ENCODE results near the gene SMPD3.

SMPD3 gene

DNA sequence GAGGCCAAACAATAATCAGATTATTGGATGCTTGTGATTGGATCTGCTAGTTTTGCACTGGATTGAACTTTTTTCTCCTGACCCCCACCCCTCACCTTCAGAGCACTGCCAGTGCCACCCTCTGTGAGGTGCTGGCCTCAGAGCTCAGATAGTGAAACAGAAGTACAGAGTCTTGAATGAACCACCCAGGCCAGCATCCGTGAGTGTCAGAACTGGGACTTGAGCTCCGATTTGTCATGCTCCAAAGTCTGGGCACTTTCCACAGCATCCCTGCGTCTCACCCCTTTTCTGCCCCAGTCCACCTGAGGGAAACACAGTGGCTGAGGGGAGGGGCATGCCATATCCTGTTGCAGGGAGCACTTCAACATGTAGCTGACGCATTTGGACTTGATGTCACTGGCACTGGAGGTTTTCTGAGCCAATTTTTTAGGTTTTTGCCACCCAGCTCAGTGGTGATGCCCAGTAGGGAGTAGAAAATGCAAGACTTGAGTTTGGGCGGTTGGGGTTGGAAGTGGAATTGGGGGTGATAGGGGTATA, 47.3 kb downstream of the SMPD3 start:
- peaks cover 11% of the 10 kb centered on the region for H3K27me3 ChIP-seq (ENCODE audit: control insufficient read depth, insufficient read depth, low read length)
- no peak overlapping the region for H3K4me2 ChIP-seq (ENCODE audit: low read length)
- peaks cover 14% of the 10 kb centered on the region for H3K4me1 ChIP-seq (ENCODE audit: control insufficient read depth, insufficient read depth, low read length)
- H3K4me3 ChIP-seq (ENCODE audit: low read length): no peak overlapping the region
- H3K9ac ChIP-seq (ENCODE audit: low read depth, low read length): no peak overlapping the region
- H3K9me3 ChIP-seq (replicated peaks; ENCODE audit: low read length): no peaks in the 10 kb centered on the region
- H3K36me3 ChIP-seq (ENCODE audit: insufficient read depth, low read length): no peaks in the 10 kb centered on the region

DNA sequence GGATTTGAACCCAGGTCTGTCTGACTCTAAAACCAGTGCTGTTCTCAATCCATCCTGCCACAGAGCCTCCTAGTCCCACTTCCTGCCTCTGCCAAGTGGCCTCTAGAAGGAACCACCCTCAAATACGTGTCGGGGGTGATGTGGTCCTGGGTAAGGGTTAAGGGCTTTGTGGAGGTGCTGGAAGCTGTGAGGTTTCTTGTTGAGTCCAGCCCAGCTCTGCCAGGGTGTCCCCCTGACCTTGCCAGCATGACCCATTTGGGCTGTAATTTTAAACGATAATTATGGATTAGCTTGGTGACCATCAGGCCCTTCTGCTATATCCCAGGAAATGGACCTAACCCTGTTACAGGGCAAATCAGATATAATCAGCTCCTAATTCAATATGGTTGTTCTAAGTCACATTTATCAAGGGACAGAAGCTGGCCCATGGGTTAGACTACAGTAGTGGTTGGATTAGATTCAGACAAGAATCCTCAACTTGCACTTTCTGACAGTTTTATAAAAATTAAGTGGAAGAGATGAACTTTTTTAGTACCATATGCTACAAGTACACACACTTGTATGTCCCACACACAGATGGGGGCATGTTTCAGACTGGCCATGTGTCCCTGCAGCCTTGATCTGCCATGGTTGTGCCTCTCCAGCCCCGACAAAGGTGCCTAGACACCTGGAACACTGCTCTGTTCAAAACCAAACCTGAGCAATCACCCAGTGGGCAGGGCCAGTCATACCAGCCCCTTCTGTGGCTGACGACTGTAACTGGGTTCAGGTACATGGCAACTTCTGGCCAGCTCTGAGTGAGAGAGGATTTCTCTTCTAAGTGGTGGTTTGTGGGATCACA, 48.0 kb downstream of the SMPD3 start:
- no peak overlapping the region for H3K4me2 ChIP-seq (ENCODE audit: low read length)
- peaks cover 14% of the 10 kb centered on the region for H3K27me3 ChIP-seq (ENCODE audit: control insufficient read depth, insufficient read depth, low read length)
- H3K4me1 ChIP-seq (ENCODE audit: control insufficient read depth, insufficient read depth, low read length): peaks cover 14% of the 10 kb centered on the region
- no peak overlapping the region for H3K4me3 ChIP-seq (ENCODE audit: low read length)
- no peaks in the 10 kb centered on the region for H3K9me3 ChIP-seq (replicated peaks; ENCODE audit: low read length)
- no peaks in the 10 kb centered on the region for H3K36me3 ChIP-seq (ENCODE audit: insufficient read depth, low read length)
- no peak overlapping the region for H3K9ac ChIP-seq (ENCODE audit: low read depth, low read length)

DNA sequence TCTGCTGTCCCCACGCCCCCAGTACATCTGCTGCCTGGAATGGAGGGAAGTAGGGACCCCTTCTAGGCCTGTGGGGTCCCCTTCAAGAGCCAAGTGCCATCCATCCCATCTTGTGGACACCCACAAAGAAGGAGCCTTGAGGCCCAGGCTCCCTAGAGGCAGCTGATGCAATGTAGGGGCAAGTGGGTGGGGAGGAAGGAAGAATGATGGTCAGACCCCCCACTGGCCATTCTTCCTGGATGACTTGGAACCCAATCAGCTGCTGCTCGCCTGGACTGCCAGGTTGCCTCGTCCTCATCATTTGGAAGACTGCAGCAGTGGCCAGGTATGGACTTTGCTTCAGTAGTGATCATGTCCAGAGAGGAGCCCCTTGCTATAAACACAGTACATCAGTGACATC, 48.9 kb downstream of the SMPD3 start:
- no peak overlapping the region for H3K4me2 ChIP-seq (ENCODE audit: low read length)
- no peaks in the 10 kb centered on the region for H3K36me3 ChIP-seq (ENCODE audit: insufficient read depth, low read length)
- H3K4me3 ChIP-seq (ENCODE audit: low read length): no peak overlapping the region
- H3K4me1 ChIP-seq (ENCODE audit: control insufficient read depth, insufficient read depth, low read length): peaks cover 14% of the 10 kb centered on the region
- no peak overlapping the region for H3K9ac ChIP-seq (ENCODE audit: low read depth, low read length)
- no peaks in the 10 kb centered on the region for H3K9me3 ChIP-seq (replicated peaks; ENCODE audit: low read length)
- H3K27me3 ChIP-seq (ENCODE audit: control insufficient read depth, insufficient read depth, low read length): peaks cover 17% of the 10 kb centered on the region

DNA sequence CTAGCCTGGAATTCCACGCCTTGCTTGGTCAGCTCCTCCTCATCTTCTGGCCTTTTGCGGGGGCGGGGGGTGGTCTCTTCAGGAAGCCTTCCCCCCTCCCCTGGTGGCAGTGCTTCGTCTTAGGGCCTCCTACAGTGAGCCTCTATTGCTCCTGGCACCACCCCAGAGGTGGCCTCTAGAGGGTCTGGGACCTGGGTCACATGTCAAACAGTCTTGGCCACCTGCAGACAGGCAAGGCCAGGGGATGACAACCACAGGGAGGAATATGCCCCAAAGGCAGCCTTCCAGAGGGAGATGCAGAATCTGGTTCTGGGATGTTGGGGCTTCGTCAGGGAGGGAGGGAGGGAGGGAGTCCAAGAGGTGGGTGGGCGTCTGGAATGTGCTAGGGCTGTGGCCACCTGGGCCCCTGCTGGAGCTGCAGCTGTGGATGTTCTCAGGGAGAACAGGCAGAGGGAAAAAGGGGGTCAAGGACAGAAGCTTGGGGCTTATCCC, 50.6 kb downstream of the SMPD3 start:
- H3K27me3 ChIP-seq (ENCODE audit: control insufficient read depth, insufficient read depth, low read length): peaks cover 29% of the 10 kb centered on the region

DNA sequence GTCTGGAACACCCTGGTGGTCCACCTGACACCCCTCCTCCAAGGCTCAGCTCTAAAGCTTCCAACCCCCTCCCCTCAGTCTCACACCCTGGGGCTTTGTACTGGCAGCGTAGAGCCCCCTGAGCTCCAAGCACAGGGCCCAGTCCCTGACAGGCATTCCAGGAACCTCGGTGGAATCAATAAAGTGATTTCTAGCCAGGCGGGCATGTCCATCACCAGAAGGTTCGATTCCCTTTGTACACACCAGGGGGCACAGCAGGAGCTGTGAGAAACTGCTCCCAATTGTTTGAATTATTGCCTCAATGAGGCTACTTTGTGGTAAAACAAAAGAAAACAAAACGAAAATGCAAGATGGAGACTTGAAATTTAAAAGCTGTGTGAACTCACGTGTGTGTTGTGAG, 51.8 kb downstream of the SMPD3 start:
- Histone ChIP-seq H3K36me3 (ENCODE audit: insufficient read depth, low read length) (no peaks in the 10 kb centered on the region), H3K27me3 (ENCODE audit: control insufficient read depth, insufficient read depth, low read length) (peaks cover 29% of the 10 kb centered on the region), H3K4me1 (ENCODE audit: control insufficient read depth, insufficient read depth, low read length) (no peaks in the 10 kb centered on the region), H3K9ac (ENCODE audit: low read depth, low read length) (no peak overlapping the region), H3K4me2 (ENCODE audit: low read length) (no peak overlapping the region), H3K4me3 (ENCODE audit: low read length) (no peak overlapping the region), H3K9me3 (replicated peaks; ENCODE audit: low read length) (no peaks in the 10 kb centered on the region)

More for the DNA sequence above, 50.6 kb downstream of the SMPD3 start:
- no peak overlapping the region for H3K9ac ChIP-seq (ENCODE audit: low read depth, low read length)
- peaks cover 13% of the 10 kb centered on the region for H3K4me1 ChIP-seq (ENCODE audit: control insufficient read depth, insufficient read depth, low read length)
- H3K36me3 ChIP-seq (ENCODE audit: insufficient read depth, low read length): no peaks in the 10 kb centered on the region
- H3K4me3 ChIP-seq (ENCODE audit: low read length): no peak overlapping the region
- H3K9me3 ChIP-seq (replicated peaks; ENCODE audit: low read length): no peaks in the 10 kb centered on the region
- H3K4me2 ChIP-seq (ENCODE audit: low read length): no peak overlapping the region

DNA sequence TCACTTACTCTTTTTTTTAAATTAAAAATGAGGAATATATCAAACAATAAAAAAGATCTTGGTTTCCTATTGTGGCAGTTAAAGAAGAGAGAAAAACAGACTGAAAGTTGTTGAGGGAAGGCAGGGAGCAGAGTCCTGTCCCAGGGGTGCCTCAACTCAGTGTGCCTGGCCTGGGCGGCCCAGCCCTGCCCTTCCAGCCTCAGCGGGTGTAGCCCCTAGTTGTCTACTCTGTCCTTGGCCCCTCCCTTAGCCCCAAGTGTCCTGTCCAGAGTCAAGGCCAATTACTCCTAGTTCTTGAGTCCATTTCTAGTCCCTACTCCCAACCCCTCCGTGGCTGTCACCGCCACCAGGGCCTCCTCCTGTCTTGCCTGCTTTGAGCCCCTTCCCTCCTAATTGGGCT, 52.5 kb downstream of the SMPD3 start:
- Histone ChIP-seq H3K4me2 (ENCODE audit: low read length) (no peak overlapping the region), H3K9ac (ENCODE audit: low read depth, low read length) (no peak overlapping the region), H3K4me1 (ENCODE audit: control insufficient read depth, insufficient read depth, low read length) (no peaks in the 10 kb centered on the region)

DNA sequence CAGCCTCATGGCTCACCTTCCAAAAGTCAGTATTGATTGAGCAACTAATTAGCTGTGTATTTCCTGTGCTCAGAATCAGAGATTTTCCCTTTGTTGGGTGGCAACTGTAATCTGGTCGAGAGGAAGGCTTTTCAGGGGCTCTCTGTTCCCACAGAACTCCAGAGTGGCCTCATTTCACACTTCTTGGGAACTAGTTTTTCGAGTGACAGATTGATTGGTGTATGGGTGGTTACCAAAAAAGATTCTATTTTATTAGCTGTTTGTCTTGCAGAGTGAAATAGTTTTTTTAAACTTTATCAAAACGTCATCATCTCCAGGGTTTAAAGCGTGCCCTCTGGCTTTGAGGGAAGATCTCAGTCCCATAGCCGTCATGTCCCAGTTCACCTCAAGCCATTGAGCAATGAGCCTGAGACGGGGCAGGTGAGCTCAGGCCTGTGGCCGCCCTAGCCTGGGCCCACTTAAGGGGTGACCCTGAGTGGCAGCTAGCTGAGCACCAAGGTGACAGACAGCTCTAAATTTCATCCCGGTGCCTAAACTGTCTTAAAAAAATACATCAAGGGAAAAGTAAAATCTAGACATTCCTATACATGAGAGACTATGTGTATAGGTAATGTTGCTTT, 53.0 kb downstream of the SMPD3 start:
- Histone ChIP-seq H3K27me3 (ENCODE audit: control insufficient read depth, insufficient read depth, low read length) (peaks cover 34% of the 10 kb centered on the region), H3K4me2 (ENCODE audit: low read length) (no peak overlapping the region), H3K4me1 (ENCODE audit: control insufficient read depth, insufficient read depth, low read length) (no peaks in the 10 kb centered on the region), H3K36me3 (ENCODE audit: insufficient read depth, low read length) (no peaks in the 10 kb centered on the region), H3K9me3 (replicated peaks; ENCODE audit: low read length) (no peaks in the 10 kb centered on the region), H3K4me3 (ENCODE audit: low read length) (no peak overlapping the region), H3K9ac (ENCODE audit: low read depth, low read length) (no peak overlapping the region)

More for the DNA sequence above, 52.5 kb downstream of the SMPD3 start:
- no peaks in the 10 kb centered on the region for H3K36me3 ChIP-seq (ENCODE audit: insufficient read depth, low read length)
- H3K4me3 ChIP-seq (ENCODE audit: low read length): no peak overlapping the region
- peaks cover 30% of the 10 kb centered on the region for H3K27me3 ChIP-seq (ENCODE audit: control insufficient read depth, insufficient read depth, low read length)
- H3K9me3 ChIP-seq (replicated peaks; ENCODE audit: low read length): no peaks in the 10 kb centered on the region

DNA sequence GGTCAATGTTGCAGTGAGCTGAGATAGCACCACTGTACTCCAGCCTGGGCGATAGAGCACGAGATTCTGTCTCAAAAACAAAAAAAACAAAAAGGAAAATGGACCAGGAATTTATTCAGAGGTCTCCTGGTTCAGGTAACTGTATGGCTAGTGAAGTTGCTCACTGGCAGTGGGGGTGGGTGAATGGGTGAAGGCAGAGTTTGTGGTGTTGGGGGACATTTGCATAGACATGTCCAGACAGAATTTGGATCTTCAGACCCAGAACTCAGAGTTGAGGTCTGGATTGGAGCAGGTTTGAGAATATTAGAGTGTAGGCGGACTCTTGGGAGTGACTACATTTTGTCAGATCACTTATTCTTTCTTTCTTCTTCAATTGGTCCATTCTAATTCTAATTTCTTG, 55.0 kb downstream of the SMPD3 start:
- no peak overlapping the region for H3K4me2 ChIP-seq (ENCODE audit: low read length)
- no peak overlapping the region for H3K4me3 ChIP-seq (ENCODE audit: low read length)
- H3K4me1 ChIP-seq (ENCODE audit: control insufficient read depth, insufficient read depth, low read length): no peaks in the 10 kb centered on the region
- no peaks in the 10 kb centered on the region for H3K9me3 ChIP-seq (replicated peaks; ENCODE audit: low read length)
- H3K27me3 ChIP-seq (ENCODE audit: control insufficient read depth, insufficient read depth, low read length): peaks cover 42% of the 10 kb centered on the region
- H3K36me3 ChIP-seq (ENCODE audit: insufficient read depth, low read length): no peaks in the 10 kb centered on the region
- H3K9ac ChIP-seq (ENCODE audit: low read depth, low read length): no peak overlapping the region

DNA sequence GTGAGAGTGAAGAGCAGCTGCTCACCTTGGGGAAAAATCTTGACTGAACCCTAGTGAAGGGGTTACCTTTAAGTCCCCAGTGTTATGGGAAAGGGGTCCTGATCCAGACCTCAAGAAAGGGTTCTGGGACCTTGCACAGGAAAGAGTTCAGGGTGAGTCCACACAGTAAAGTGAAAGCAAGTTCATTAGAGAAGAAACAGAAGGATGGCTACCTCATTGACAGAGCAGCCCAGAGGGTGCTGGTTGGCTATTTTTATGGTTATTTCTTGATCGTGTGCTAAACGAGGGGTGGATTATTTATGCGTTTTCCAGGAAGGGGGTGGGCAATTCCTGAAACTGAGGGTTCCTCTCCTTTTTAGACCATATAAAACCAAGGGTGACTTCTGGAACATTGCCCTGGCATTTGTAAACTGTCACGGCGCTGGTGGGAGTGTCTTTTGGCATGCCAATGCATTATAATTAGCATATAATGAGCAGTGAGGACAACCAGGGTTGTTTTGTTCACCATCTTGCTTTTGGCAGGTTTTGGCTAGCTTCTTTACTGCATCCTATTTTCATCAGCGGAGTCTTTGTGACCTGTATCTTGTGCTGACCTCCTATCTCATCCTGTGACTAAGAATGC, 58.4 kb downstream of the SMPD3 start:
- H3K36me3 ChIP-seq (ENCODE audit: insufficient read depth, low read length): no peaks in the 10 kb centered on the region
- no peak overlapping the region for H3K4me3 ChIP-seq (ENCODE audit: low read length)
- peaks cover 45% of the 10 kb centered on the region for H3K27me3 ChIP-seq (ENCODE audit: control insufficient read depth, insufficient read depth, low read length)

DNA sequence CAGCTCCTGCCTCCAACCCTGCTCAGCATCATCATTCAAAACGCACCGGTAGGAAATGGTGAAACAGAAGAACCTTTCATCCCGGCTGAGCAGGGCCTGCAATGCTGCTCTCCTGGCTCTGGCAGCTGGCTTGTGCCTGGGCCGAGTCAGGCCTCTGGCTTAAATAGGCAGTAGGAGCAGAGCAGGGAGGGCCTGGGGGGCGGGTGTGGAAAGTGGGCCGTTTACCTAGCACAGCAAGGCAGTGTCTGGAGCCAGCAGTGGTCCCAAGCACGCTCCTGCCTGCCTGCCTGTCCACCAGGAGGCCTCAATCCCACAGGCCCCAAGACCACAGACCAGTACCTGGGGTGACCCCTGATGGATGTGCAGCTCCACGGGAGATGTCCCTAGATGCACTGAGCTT, 59.3 kb downstream of the SMPD3 start:
- Histone ChIP-seq H3K9me3 (replicated peaks; ENCODE audit: low read length) (no peaks in the 10 kb centered on the region), H3K9ac (ENCODE audit: low read depth, low read length) (no peak overlapping the region), H3K27me3 (ENCODE audit: control insufficient read depth, insufficient read depth, low read length) (peaks cover 46% of the 10 kb centered on the region), H3K4me1 (ENCODE audit: control insufficient read depth, insufficient read depth, low read length) (no peaks in the 10 kb centered on the region), H3K36me3 (ENCODE audit: insufficient read depth, low read length) (no peaks in the 10 kb centered on the region), H3K4me2 (ENCODE audit: low read length) (no peak overlapping the region), H3K4me3 (ENCODE audit: low read length) (no peak overlapping the region)

More for the DNA sequence above, 58.4 kb downstream of the SMPD3 start:
- Histone ChIP-seq H3K4me2 (ENCODE audit: low read length) (no peak overlapping the region), H3K4me1 (ENCODE audit: control insufficient read depth, insufficient read depth, low read length) (no peaks in the 10 kb centered on the region), H3K9ac (ENCODE audit: low read depth, low read length) (no peak overlapping the region), H3K9me3 (replicated peaks; ENCODE audit: low read length) (no peaks in the 10 kb centered on the region)

DNA sequence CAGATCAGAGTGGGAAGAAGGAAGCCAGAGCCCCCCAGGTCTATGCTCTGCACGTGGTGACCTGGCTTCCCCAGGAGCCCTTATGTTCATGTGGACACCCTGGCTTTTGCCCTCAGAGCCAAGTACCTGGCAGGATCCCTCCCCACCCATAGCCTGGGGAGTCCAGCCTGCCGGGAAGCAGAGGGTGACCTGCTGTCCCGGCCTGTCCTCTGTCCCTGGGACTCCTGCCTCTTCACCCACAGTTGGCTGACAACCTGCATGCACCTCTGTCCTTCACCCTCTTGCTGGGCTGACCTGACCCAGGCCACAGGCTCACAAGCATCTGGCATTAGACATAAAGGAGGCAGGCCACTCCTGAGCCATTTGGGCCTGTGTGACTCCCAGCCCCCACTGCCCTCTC, 60.2 kb downstream of the SMPD3 start:
- no peaks in the 10 kb centered on the region for H3K4me1 ChIP-seq (ENCODE audit: control insufficient read depth, insufficient read depth, low read length)
- peaks cover 39% of the 10 kb centered on the region for H3K27me3 ChIP-seq (ENCODE audit: control insufficient read depth, insufficient read depth, low read length)
- no peaks in the 10 kb centered on the region for H3K9me3 ChIP-seq (replicated peaks; ENCODE audit: low read length)
- no peak overlapping the region for H3K9ac ChIP-seq (ENCODE audit: low read depth, low read length)
- no peak overlapping the region for H3K4me3 ChIP-seq (ENCODE audit: low read length)
- H3K4me2 ChIP-seq (ENCODE audit: low read length): no peak overlapping the region
- H3K36me3 ChIP-seq (ENCODE audit: insufficient read depth, low read length): no peaks in the 10 kb centered on the region

All from skeletal muscle satellite cell (primary cell).